HEK293 (cell line): ENCODE data around the gene S1PR3.

Source experiments
- CTCF ChIA-PET: fragments of 350-600 bp; formaldehyde crosslinking; extraction: SDS; loops from one replicate; lab custom pipeline; 2021; ENCODE audit warnings: antibody characterized with exemption; lab: Yijun Ruan, JAX
- POLR2A ChIA-PET: fragments of 300-600 bp; formaldehyde crosslinking; extraction: SDS; loops from one replicate; lab custom pipeline; 2020; ENCODE audit warnings: antibody characterized with exemption, inconsistent platforms; lab: Yijun Ruan, JAX
- H3K27ac ChIP-seq: fragments of 200-500 bp; sonication (Bioruptor generic); 2 replicates; pipeline ENCODE4 v1.5.1; 2014; ENCODE audit warnings: low read depth, low read length, control low read depth, inconsistent platforms; ENCODE audit errors: extremely low read depth
- H3K36me3 ChIP-seq, 2 experiments: fragments of 200-500 bp in 1 of 2; sonication (Bioruptor generic) in 1 of 2; 1 replicate in 1 of 2; 2 replicates in 1 of 2; pipeline ENCODE4 v1.5.1; 2014 to 2017; ENCODE audit warnings: inconsistent platforms in 2 of 2, low read length in 2 of 2; ENCODE audit not compliant: control insufficient read depth in 2 of 2, insufficient read depth in 1 of 2
- H3K4me1 ChIP-seq: fragments of 200-500 bp; sonication (Bioruptor generic); 2 replicates; pipeline ENCODE4 v1.5.1; 2014; ENCODE audit warnings: mild to moderate bottlenecking, low read length, inconsistent platforms; ENCODE audit not compliant: control insufficient read depth, insufficient read depth
- H3K4me3 ChIP-seq: 2 replicates; pipeline ENCODE4 v1.5.1; 2011; ENCODE audit warnings: low read depth, mild to moderate bottlenecking, control low read depth, low read length, moderate library complexity
- H3K9me3 ChIP-seq: fragments of 200-500 bp; sonication (Bioruptor generic); 2 replicates; pipeline ENCODE4 v1.5.1; 2014; ENCODE audit warnings: low read depth, low read length, inconsistent platforms; ENCODE audit not compliant: control insufficient read depth, insufficient read depth
- HOXD13 ChIP-seq: sonication (generic); formaldehyde crosslinking; IDR thresholded peaks from 2 replicates; pipeline ENCODE4 v1.8.0; 2022; ENCODE audit warnings: missing genetic modification reagents, borderline replicate concordance
- ZBTB1 ChIP-seq: fragments of 450-650 bp; formaldehyde crosslinking; IDR thresholded peaks from 2 replicates; pipeline ENCODE4 v1.5.1; 2016; ENCODE audit warnings: missing biosample characterization, missing genetic modification characterization
- ZBTB8A ChIP-seq: fragments of 450-650 bp; formaldehyde crosslinking; IDR thresholded peaks from 2 replicates; pipeline ENCODE4 v1.5.1; 2016; ENCODE audit warnings: missing biosample characterization, missing genetic modification characterization
- ZFP41 ChIP-seq: fragments of 450-650 bp; formaldehyde crosslinking; IDR thresholded peaks from 2 replicates; pipeline ENCODE4 v1.5.1; 2016; ENCODE audit warnings: missing biosample characterization, missing genetic modification characterization, borderline replicate concordance
- ZNF114 ChIP-seq: fragments of 450-650 bp; formaldehyde crosslinking; IDR thresholded peaks from 2 replicates; pipeline ENCODE4 v1.5.0; 2017; ENCODE audit warnings: missing biosample characterization, missing genetic modification characterization
- ZNF155 ChIP-seq: fragments of 450-650 bp; formaldehyde crosslinking; IDR thresholded peaks from 2 replicates; pipeline ENCODE4 v1.5.1; 2016; ENCODE audit warnings: missing biosample characterization, missing genetic modification characterization
- ZNF169 ChIP-seq: fragments of 450-650 bp; formaldehyde crosslinking; IDR thresholded peaks from 2 replicates; pipeline ENCODE4 v1.5.1; 2016; ENCODE audit warnings: missing biosample characterization, missing genetic modification characterization
- ZNF174 ChIP-seq: fragments of 450-650 bp; formaldehyde crosslinking; IDR thresholded peaks from 2 replicates; pipeline ENCODE4 v1.5.0; 2017; ENCODE audit warnings: missing biosample characterization, mild to moderate bottlenecking, missing genetic modification characterization
- ZNF239 ChIP-seq: fragments of 450-650 bp; formaldehyde crosslinking; IDR thresholded peaks from 2 replicates; pipeline ENCODE4 v1.5.1; 2016; ENCODE audit warnings: missing biosample characterization, missing genetic modification characterization
- ZNF266 ChIP-seq: fragments of 450-650 bp; formaldehyde crosslinking; IDR thresholded peaks from 2 replicates; pipeline ENCODE4 v1.5.1; 2016; ENCODE audit warnings: missing biosample characterization, missing genetic modification characterization, low read depth
- ZNF324 ChIP-seq: fragments of 450-650 bp; formaldehyde crosslinking; IDR thresholded peaks from 2 replicates; pipeline ENCODE4 v1.5.1; 2016; ENCODE audit warnings: missing biosample characterization, missing genetic modification characterization
- ZNF350 ChIP-seq: fragments of 450-650 bp; formaldehyde crosslinking; IDR thresholded peaks from 2 replicates; pipeline ENCODE4 v1.5.0; 2017; ENCODE audit warnings: missing biosample characterization, mild to moderate bottlenecking, missing genetic modification characterization
- ZNF521 ChIP-seq: fragments of 450-650 bp; formaldehyde crosslinking; IDR thresholded peaks from 2 replicates; pipeline ENCODE4 v1.5.1; 2017; ENCODE audit warnings: missing biosample characterization, mild to moderate bottlenecking, missing genetic modification characterization
- ZNF621 ChIP-seq: fragments of 450-650 bp; formaldehyde crosslinking; IDR thresholded peaks from 2 replicates; pipeline ENCODE4 v1.5.1; 2017; ENCODE audit warnings: missing biosample characterization, missing genetic modification characterization
- ZNF626 ChIP-seq: fragments of 450-650 bp; sonication (Bioruptor Pico); formaldehyde crosslinking; IDR thresholded peaks from 2 replicates; pipeline ENCODE4 v1.5.1; 2018; ENCODE audit warnings: missing biosample characterization, missing genetic modification characterization, inconsistent platforms
- ZNF645 ChIP-seq: fragments of 450-650 bp; formaldehyde crosslinking; IDR thresholded peaks from 2 replicates; pipeline ENCODE4; 2016; ENCODE audit warnings: missing biosample characterization, missing genetic modification characterization
- ZNF664 ChIP-seq: fragments of 450-650 bp; formaldehyde crosslinking; IDR thresholded peaks from 2 replicates; pipeline ENCODE4 v1.5.1; 2016; ENCODE audit warnings: missing biosample characterization, missing genetic modification characterization
- ZSCAN16 ChIP-seq: fragments of 450-650 bp; formaldehyde crosslinking; IDR thresholded peaks from 2 replicates; pipeline ENCODE4 v1.5.1; 2016; ENCODE audit warnings: missing biosample characterization, missing genetic modification characterization
- ZSCAN30 ChIP-seq: fragments of 450-650 bp; IDR thresholded peaks from 2 replicates; pipeline ENCODE4 v1.5.1; 2018; ENCODE audit warnings: missing biosample characterization, mild to moderate bottlenecking, missing genetic modification characterization, moderate library complexity
- ZXDB ChIP-seq: fragments of 450-650 bp; formaldehyde crosslinking; IDR thresholded peaks from 2 replicates; pipeline ENCODE4 v1.5.1; 2016; ENCODE audit warnings: missing biosample characterization, missing genetic modification characterization
- TF ChIP-seq, protein P1 (sequence below): fragments of 450-650 bp; formaldehyde crosslinking; IDR thresholded peaks from 2 replicates; pipeline ENCODE4 v1.5.1; 2016; ENCODE audit warnings: missing biosample characterization, missing genetic modification characterization
- TF ChIP-seq, protein P2 (sequence below): fragments of 450-650 bp; formaldehyde crosslinking; IDR thresholded peaks from 2 replicates; pipeline ENCODE4 v1.5.1; 2016; ENCODE audit warnings: missing biosample characterization, missing genetic modification characterization
- TF ChIP-seq, protein P3 (sequence below): fragments of 450-650 bp; formaldehyde crosslinking; IDR thresholded peaks from 2 replicates; pipeline ENCODE4 v1.5.1; 2016; ENCODE audit warnings: missing biosample characterization, missing genetic modification characterization
- TF ChIP-seq, protein P4 (sequence below): fragments of 450-650 bp; formaldehyde crosslinking; IDR thresholded peaks from 2 replicates; pipeline ENCODE4 v1.5.1; 2016; ENCODE audit warnings: missing biosample characterization, missing genetic modification characterization

Gene S1PR3

DNA sequence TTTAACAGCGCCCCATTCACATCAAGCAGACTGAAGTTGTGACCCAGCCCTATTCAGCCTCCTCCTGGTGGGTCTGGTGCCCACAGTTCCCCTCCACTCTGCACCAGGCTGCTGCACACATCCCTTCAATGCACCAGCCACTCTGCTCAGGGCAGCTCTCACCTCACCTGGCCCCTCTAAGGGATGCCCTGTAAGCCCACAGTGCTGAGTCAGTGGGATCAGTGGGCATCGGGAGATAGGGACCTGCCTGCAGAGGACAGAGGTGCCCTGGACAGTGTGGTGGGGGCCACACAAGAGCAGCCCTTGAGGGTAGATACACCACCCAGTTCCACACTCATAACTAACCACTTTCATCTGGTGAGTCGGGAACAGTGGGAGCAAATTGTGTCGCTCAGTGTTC is 38.3 kb upstream of the S1PR3 start:
- H3K27ac ChIP-seq: no peak overlapping the region
- H3K36me3 ChIP-seq: no peaks in the 10 kb centered on the region
- POLR2A ChIA-PET: no interaction called here
- H3K4me3 ChIP-seq: no peak overlapping the region
- CTCF ChIA-PET: no interaction called here
- H3K9me3 ChIP-seq: no peaks in the 10 kb centered on the region
- H3K4me1 ChIP-seq: peaks cover 11% of the 10 kb centered on the region; the same call in 1 of the 2 replicates
- TF ChIP-seq ZFP41 (no peak), ZSCAN30 (no peak), ZSCAN16 (tag by site-specific recombination) (no peak), ZNF174 (tag by site-specific recombination) (no peak), ZNF114 (no peak), ZNF169 (tag by site-specific recombination) (no peak), ZNF626 (tag by site-specific recombination) (no peak), ZXDB (tag by site-specific recombination) (no peak), ZNF621 (tag by site-specific recombination) (no peak), ZNF324 (no peak), ZBTB8A (no peak), ZNF645 (tag by site-specific recombination) (no peak)
- TF ChIP-seq, protein P1, sequence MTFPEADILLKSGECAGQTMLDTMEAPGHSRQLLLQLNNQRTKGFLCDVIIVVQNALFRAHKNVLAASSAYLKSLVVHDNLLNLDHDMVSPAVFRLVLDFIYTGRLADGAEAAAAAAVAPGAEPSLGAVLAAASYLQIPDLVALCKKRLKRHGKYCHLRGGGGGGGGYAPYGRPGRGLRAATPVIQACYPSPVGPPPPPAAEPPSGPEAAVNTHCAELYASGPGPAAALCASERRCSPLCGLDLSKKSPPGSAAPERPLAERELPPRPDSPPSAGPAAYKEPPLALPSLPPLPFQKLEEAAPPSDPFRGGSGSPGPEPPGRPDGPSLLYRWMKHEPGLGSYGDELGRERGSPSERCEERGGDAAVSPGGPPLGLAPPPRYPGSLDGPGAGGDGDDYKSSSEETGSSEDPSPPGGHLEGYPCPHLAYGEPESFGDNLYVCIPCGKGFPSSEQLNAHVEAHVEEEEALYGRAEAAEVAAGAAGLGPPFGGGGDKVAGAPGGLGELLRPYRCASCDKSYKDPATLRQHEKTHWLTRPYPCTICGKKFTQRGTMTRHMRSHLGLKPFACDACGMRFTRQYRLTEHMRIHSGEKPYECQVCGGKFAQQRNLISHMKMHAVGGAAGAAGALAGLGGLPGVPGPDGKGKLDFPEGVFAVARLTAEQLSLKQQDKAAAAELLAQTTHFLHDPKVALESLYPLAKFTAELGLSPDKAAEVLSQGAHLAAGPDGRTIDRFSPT (tag by site-specific recombination): no peak
- TF ChIP-seq, protein P2, sequence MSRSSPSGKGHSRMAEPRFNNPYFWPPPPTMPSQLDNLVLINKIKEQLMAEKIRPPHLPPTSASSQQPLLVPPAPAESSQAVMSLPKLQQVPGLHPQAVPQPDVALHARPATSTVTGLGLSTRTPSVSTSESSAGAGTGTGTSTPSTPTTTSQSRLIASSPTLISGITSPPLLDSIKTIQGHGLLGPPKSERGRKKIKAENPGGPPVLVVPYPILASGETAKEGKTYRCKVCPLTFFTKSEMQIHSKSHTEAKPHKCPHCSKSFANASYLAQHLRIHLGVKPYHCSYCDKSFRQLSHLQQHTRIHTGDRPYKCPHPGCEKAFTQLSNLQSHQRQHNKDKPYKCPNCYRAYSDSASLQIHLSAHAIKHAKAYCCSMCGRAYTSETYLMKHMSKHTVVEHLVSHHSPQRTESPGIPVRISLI: no peak
- TF ChIP-seq, protein P3, sequence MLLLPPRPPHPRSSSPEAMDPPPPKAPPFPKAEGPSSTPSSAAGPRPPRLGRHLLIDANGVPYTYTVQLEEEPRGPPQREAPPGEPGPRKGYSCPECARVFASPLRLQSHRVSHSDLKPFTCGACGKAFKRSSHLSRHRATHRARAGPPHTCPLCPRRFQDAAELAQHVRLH (tag by site-specific recombination): no peak

GRCh38 chr9:88953381-88954029 is 37.8 kb upstream of the S1PR3 start:
- Histone ChIP-seq H3K36me3 (no peaks in the 10 kb centered on the region), H3K27ac (no peak overlapping the region), H3K9me3 (no peaks in the 10 kb centered on the region), H3K4me1 (peaks cover 11% of the 10 kb centered on the region; the same call in 1 of the 2 replicates), H3K4me3 (no peak overlapping the region)
- POLR2A ChIA-PET: no interaction called here
- CTCF ChIA-PET: no interaction called here
- TF ChIP-seq ZBTB1 (tag by site-specific recombination) (no peak), ZNF664 (tag by site-specific recombination) (no peak), ZNF239 (tag by site-specific recombination) (no peak), HOXD13 (CRISPR knock-in tag) (no peak), ZNF521 (tag by site-specific recombination) (no peak), ZNF155 (tag by site-specific recombination) (no peak), ZNF266 (tag by site-specific recombination) (no peak), ZNF350 (no peak)
- TF ChIP-seq, protein P4, sequence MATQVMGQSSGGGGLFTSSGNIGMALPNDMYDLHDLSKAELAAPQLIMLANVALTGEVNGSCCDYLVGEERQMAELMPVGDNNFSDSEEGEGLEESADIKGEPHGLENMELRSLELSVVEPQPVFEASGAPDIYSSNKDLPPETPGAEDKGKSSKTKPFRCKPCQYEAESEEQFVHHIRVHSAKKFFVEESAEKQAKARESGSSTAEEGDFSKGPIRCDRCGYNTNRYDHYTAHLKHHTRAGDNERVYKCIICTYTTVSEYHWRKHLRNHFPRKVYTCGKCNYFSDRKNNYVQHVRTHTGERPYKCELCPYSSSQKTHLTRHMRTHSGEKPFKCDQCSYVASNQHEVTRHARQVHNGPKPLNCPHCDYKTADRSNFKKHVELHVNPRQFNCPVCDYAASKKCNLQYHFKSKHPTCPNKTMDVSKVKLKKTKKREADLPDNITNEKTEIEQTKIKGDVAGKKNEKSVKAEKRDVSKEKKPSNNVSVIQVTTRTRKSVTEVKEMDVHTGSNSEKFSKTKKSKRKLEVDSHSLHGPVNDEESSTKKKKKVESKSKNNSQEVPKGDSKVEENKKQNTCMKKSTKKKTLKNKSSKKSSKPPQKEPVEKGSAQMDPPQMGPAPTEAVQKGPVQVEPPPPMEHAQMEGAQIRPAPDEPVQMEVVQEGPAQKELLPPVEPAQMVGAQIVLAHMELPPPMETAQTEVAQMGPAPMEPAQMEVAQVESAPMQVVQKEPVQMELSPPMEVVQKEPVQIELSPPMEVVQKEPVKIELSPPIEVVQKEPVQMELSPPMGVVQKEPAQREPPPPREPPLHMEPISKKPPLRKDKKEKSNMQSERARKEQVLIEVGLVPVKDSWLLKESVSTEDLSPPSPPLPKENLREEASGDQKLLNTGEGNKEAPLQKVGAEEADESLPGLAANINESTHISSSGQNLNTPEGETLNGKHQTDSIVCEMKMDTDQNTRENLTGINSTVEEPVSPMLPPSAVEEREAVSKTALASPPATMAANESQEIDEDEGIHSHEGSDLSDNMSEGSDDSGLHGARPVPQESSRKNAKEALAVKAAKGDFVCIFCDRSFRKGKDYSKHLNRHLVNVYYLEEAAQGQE (tag by site-specific recombination): no peak
